GM23248 (cell line): Measurements from ENCODE around the gene SLC25A51.

ENCODE experiments used
- EZH2 ChIP-seq: fragments of 200-600 bp; sonication (generic); IDR thresholded peaks from 2 replicates; pipeline ENCODE4 v1.6.1; 2018; ENCODE audit warnings: antibody characterized with exemption, mild to moderate bottlenecking; ENCODE audit not compliant: insufficient read depth, poor library complexity, severe bottlenecking
- EZH2phosphoT487 ChIP-seq: fragments of 200-600 bp; sonication (generic); IDR thresholded peaks from 2 replicates; pipeline ENCODE4 v1.6.1; 2018; ENCODE audit warnings: antibody characterized with exemption, moderate library complexity, mild to moderate bottlenecking, low read depth; ENCODE audit not compliant: insufficient read depth

DNA sequence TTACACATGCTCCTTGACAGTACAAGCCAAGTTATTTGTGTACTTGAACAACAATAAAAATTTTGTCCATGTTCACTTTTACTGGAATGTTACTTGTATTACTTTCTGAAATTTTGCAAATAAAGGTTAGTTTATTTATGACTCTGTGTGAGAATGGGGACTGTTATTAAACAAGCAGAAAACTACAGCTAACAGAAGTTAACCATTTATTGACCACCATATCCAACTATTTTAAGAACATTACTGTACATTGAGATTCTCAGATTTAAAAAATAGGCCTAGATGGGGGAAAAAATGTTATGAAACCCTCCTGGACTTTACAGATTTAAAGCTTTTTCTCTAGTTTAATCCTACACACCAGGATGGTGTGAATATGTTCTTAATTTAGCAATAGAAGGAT, 1.8 kb downstream of the SLC25A51 start:
- TF ChIP-seq EZH2, result no peak
- no peak for TF ChIP-seq EZH2phosphoT487
